GM12878 (cell line): ENCODE data around the gene NCAN. TPM values are rescaled to one million over a fixed set of nuclear protein-coding genes. Genes with fewer than 3 reads are reported as not detected.

Experiments
- ATAC-seq: fragments of 200-7000 bp; cut with Tn5 transposase; 3 replicates; pipeline ENCODE4 v1.9.1; 2020; ENCODE audit warnings: mild to moderate bottlenecking, moderate library complexity
- BruUV-seq: library from RNA; stranded (reverse); fragments of 400-500 nt; replicated peaks from 2 replicates; lab custom pipeline; 2021; lab: Mats Ljungman, UMichigan
- CTCF ChIA-PET: fragments of 300-600 bp; sonication (Branson Sonifier 250); formaldehyde crosslinking; extraction: SDS; loops from one replicate; lab custom pipeline; 2021; ENCODE audit warnings: inconsistent platforms; lab: Yijun Ruan, JAX
- POLR2A ChIA-PET: fragments of 350-600 bp; formaldehyde crosslinking; extraction: SDS; loops from one replicate; lab custom pipeline; 2021; ENCODE audit warnings: inconsistent platforms; lab: Charles Lee
- RAD21 ChIA-PET: fragments of 300-600 bp; sonication (Branson Sonifier 250); formaldehyde crosslinking; loops from one replicate; lab custom pipeline; 2023; ENCODE audit warnings: antibody characterized with exemption; ENCODE audit not compliant: unreplicated experiment; lab: Charles Lee
- SMC1A ChIA-PET: fragments of 300-600 bp; sonication (Branson Sonifier 250); formaldehyde crosslinking; loops from one replicate; lab custom pipeline; 2023; ENCODE audit not compliant: unreplicated experiment, uncharacterized antibody; lab: Charles Lee
- DNase-seq: peaks from one replicate; pipeline ENCODE4 v3.0.0-alpha.2; 2011; ENCODE audit warnings: low read depth, low spot score
- FAIRE-seq: peaks from 3 replicates; lab custom pipeline; 2011; peaks lifted over from hg19 to GRCh38; lab: Jason Lieb, UNC
- H2AFZ ChIP-seq: 2 replicates; pipeline ENCODE4 v1.6.0; 2011; ENCODE audit warnings: low read depth, low read length, control low read depth; ENCODE audit not compliant: control insufficient read depth
- H3K27ac ChIP-seq: 2 replicates; pipeline ENCODE4 v1.5.1; 2011; ENCODE audit warnings: control low read depth; ENCODE audit not compliant: control insufficient read depth, insufficient read depth
- H3K27me3 ChIP-seq, 2 experiments: replicated peaks in 1 of 2; 2 replicates each; pipeline versions ENCODE4 v1.6.0 to v1.6.1; 2011; ENCODE audit warnings: low read length in 1 of 2; ENCODE audit not compliant: control insufficient read depth in 2 of 2, insufficient read depth in 2 of 2
- H3K36me3 ChIP-seq, 2 experiments: 2 replicates each; pipeline ENCODE4 v1.5.1; 2011; ENCODE audit warnings: low read length in 1 of 2; ENCODE audit not compliant: control insufficient read depth in 2 of 2, insufficient read depth in 2 of 2
- H3K4me1 ChIP-seq: 2 replicates; pipeline ENCODE4 v1.6.1; 2011; ENCODE audit warnings: mild to moderate bottlenecking, low read length, moderate library complexity, mixed read lengths; ENCODE audit not compliant: control insufficient read depth, insufficient read depth
- H3K4me2 ChIP-seq: 2 replicates; pipeline ENCODE4 v1.6.0; 2011; ENCODE audit warnings: control low read depth; ENCODE audit not compliant: control insufficient read depth, insufficient read depth
- H3K4me3 ChIP-seq: fragments of 200-600 bp; sonication (generic); 2 replicates; pipeline ENCODE4 v1.5.1; 2016
- H3K79me2 ChIP-seq: 2 replicates; pipeline ENCODE4 v1.6.0; 2011; ENCODE audit warnings: low read length; ENCODE audit not compliant: control insufficient read depth, insufficient read depth
- H3K9ac ChIP-seq: 2 replicates; pipeline ENCODE4 v1.8.0; 2011; ENCODE audit warnings: low read length, control low read depth, mixed read lengths; ENCODE audit not compliant: control insufficient read depth, insufficient read depth
- H3K9me3 ChIP-seq: replicated peaks from 3 replicates; pipeline ENCODE4 v1.5.1; 2011; ENCODE audit warnings: mild to moderate bottlenecking, low read length; ENCODE audit not compliant: control insufficient read depth, insufficient read depth
- H4K20me1 ChIP-seq: 2 replicates; pipeline ENCODE4 v1.6.0; 2011; ENCODE audit not compliant: control insufficient read depth, insufficient read depth
- ATF3 ChIP-seq: IDR thresholded peaks from 2 replicates; pipeline ENCODE4 v1.6.1; 2011; ENCODE audit warnings: low read depth, mild to moderate bottlenecking, low read length, moderate library complexity, borderline replicate concordance; ENCODE audit errors: extremely low read depth
- BCL11A ChIP-seq: IDR thresholded peaks from 2 replicates; pipeline ENCODE4 v1.6.1; 2011; ENCODE audit warnings: low read depth, low read length
- HCFC1 ChIP-seq: fragments of 150-350 bp; IDR thresholded peaks from 2 replicates; pipeline ENCODE4 v1.6.1; 2014; ENCODE audit warnings: low read length
- HDAC6 ChIP-seq: fragments of 200-600 bp; sonication (generic); IDR thresholded peaks from one replicate; pipeline ENCODE4 v1.8.0; 2017; ENCODE audit warnings: antibody characterized with exemption; ENCODE audit not compliant: unreplicated experiment
- KLF5 ChIP-seq: fragments of 450-650 bp; IDR thresholded peaks from 2 replicates; pipeline ENCODE4 v1.6.1; 2014; ENCODE audit warnings: mild to moderate bottlenecking; ENCODE audit not compliant: partially characterized antibody
- MTA2 ChIP-seq: fragments of 450-650 bp; IDR thresholded peaks from 2 replicates; pipeline ENCODE4 v1.6.1; 2016; ENCODE audit warnings: low read depth, mild to moderate bottlenecking, moderate library complexity
- POLR2AphosphoS2 ChIP-seq: IDR thresholded peaks from 2 replicates; pipeline ENCODE4 v1.6.1; 2011; ENCODE audit warnings: low read depth, mild to moderate bottlenecking, low read length, improper control_type of control experiment, moderate library complexity
- WGBS: methylation state at CpG from one replicate; pipeline ENCODE4 v1.1.6; 2016; ENCODE audit warnings: low lambda C conversion rate; ENCODE audit not compliant: insufficient replicate concordance, insufficient coverage; ENCODE audit errors: missing lambda C conversion rate; 5-methylcytosine and 5-hydroxymethylcytosine counted together
- in situ Hi-C: fragments of 300-500 bp; cut with MboI; formaldehyde crosslinking; loops from 9 replicates; pipeline ENCODE4 v1.14.3; 2018; ENCODE audit warnings: mixed read lengths
- intact Hi-C: fragments of 100-400 bp; cut with micrococcal nuclease; formaldehyde crosslinking; loops from one replicate; pipeline ENCODE4 v1.14.2; 2022; ENCODE audit not compliant: unreplicated experiment
- polyA plus RNA-seq, 11 experiments: library from polyadenylated mRNA; depleted of rRNA in 4 of 11; unstranded in 6 of 11; stranded (reverse) in 5 of 11; fragments of >200 nt; fragmentation: Nextera tagmentation in 4 of 11; fragmentation: Illumina TruSeq in 1 of 11; extraction: Ambion mirVana in 4 of 11; extraction: Trizol in 1 of 11; gene quantifications; 1 replicate in 1 of 11; 2 replicates in 10 of 11; pipeline versions ENCODE4 v1.2.1 to v1.2.3, GENCODE V29; 2011 to 2016; ENCODE audit warnings: inconsistent platforms in 2 of 11, missing spikeins in 2 of 11, low read depth in 1 of 11
- total RNA-seq, 4 experiments: library from RNA; depleted of rRNA in 3 of 4; stranded (reverse); fragments of >200 nt in 3 of 4; fragmentation: Illumina TruSeq in 1 of 4; extraction: Trizol in 1 of 4; gene quantifications; 2 replicates each; pipeline versions ENCODE4 v1.2.1 to v1.2.3, GENCODE V29; 2013 to 2021
- TF ChIP-seq, protein P1 (sequence below): IDR thresholded peaks from 2 replicates; pipeline ENCODE4 v1.6.1; 2011; ENCODE audit warnings: borderline replicate concordance, low read depth, mild to moderate bottlenecking, moderate library complexity, mixed read lengths, low read length; ENCODE audit not compliant: insufficient read depth; ENCODE audit errors: extremely low read length

NCAN gene
- total and polyA plus RNA-seq, 10 of the 15 experiments (the other 5 are each of a cell fraction or from before 2014, with no cell fraction given) = 0.02 to 0.34 (median 0.12) TPM; not detected in 1

DNA sequence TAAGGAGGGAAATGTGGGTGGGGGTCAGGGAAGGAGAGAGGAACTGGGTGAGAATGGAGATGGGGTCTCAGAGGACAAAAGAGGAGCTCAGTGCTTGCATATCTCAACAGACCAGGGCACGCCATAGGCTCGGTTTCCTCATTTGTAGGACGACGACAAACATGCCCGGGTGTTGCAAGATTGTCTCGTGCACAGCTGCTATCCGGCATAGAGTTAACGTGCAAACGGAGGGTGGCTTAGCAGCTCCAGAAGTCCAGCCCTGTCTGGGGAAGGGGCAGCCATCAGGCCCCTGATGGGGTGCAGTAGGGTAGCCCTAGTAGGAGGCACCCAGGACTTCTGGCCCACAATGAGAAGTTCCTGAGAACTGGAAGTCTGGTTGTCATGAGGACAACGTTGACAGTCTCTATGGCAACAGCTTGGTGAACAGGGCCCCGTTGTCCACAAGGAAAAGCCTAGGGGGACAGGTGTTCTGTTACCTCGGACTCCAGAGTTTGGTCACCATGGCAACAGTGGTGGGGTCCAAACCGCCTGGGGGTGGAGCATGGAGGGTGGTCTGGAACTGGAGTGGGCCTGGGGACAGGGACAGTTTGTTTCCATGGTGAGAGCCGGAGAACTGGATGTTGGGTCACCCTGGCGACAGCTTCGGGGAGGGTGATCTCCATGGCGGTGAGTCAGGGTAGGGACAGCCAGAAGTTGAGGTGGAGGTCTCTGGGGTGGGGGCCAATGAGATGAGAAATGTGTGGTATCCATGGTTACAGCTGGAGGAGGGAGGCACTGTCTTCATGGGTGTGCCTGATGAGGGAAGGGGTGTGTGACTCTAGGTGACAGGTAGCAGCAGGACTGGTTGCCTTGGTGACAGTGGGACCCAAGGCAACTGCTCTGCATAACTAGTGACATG lies 44.6 kb downstream of the NCAN start (continued):
- TF ChIP-seq ATF3 (no peak), HDAC6 (no peak), BCL11A (no peak), KLF5 (no peak), POLR2AphosphoS2 (no peak)

GRCh38 chr19:19257137-19257536 lies 45.4 kb downstream of the NCAN start:
- no peaks in the 10 kb centered on the region for H3K4me1 ChIP-seq
- ChIA-PET POLR2A (no interaction called here), SMC1A (no interaction called here), RAD21 (no interaction called here), CTCF (no interaction called here)
- no peaks in the 10 kb centered on the region for H3K36me3 ChIP-seq
- no peak overlapping the region for H3K4me3 ChIP-seq
- in situ Hi-C loops = no loop called here
- FAIRE-seq = no peak
- H3K9me3 ChIP-seq = no peaks in the 10 kb centered on the region; the same call in 2 of the 3 replicates
- no TSS peak for BruUV-seq
- no peak overlapping the region for H2AFZ ChIP-seq
- 35% methylated on average over 14 of the region's 14 CpGs for WGBS
- no peak overlapping the region for H3K4me2 ChIP-seq
- no peak overlapping the region for H3K9ac ChIP-seq
- no peak for DNase-seq
- no peaks in the 10 kb centered on the region for H4K20me1 ChIP-seq
- no peak for ATAC-seq
- intact Hi-C loops = no loop called here
- no peaks in the 10 kb centered on the region for H3K79me2 ChIP-seq
- TF ChIP-seq, protein P1, sequence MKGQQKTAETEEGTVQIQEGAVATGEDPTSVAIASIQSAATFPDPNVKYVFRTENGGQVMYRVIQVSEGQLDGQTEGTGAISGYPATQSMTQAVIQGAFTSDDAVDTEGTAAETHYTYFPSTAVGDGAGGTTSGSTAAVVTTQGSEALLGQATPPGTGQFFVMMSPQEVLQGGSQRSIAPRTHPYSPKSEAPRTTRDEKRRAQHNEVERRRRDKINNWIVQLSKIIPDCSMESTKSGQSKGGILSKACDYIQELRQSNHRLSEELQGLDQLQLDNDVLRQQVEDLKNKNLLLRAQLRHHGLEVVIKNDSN = peak; percentile 27
- TF ChIP-seq MTA2 (no peak), HCFC1 (no peak)
- H3K27me3 ChIP-seq = no peaks in the 10 kb centered on the region; a peak in 1 of 4 replicates
- no peak overlapping the region for H3K27ac ChIP-seq
